OCI-LY3 (cell line): ENCODE measurements around the gene LRGUK.

ENCODE experiments used
- H2AFZ ChIP-seq: fragments of 200-600, 300-600 bp; shearing (Covaris generic); 2 replicates; pipeline ENCODE4 v1.6.0; 2014; ENCODE audit warnings: antibody characterized with exemption, low read depth, low read length
- H3K27ac ChIP-seq: fragments of 200-600, 300-600 bp; sonication (generic); 2 replicates; pipeline ENCODE4 v1.5.1; 2014; ENCODE audit warnings: mild to moderate bottlenecking, low read length, moderate library complexity, mixed read lengths
- H3K27me3 ChIP-seq: fragments of 200-600, 300-600 bp; sonication (generic); 2 replicates; pipeline ENCODE4 v1.6.1; 2014; ENCODE audit warnings: low read depth, low read length, mixed read lengths
- H3K36me3 ChIP-seq: fragments of 200-600, 300-600 bp; sonication (generic); replicated peaks from 2 replicates; pipeline ENCODE3; 2014; ENCODE audit warnings: low read depth, low read length, mixed read lengths
- H3K4me1 ChIP-seq: fragments of 300-600, 200-600 bp; sonication (generic); 2 replicates; pipeline ENCODE4 v1.6.1; 2014; ENCODE audit warnings: low read length, mixed read lengths
- H3K4me2 ChIP-seq: fragments of 200-600, 300-600 bp; sonication (generic); 2 replicates; pipeline ENCODE4 v1.6.1; 2014; ENCODE audit warnings: low read length, mixed read lengths
- H3K4me3 ChIP-seq: fragments of 300-600, 200-600 bp; sonication (generic); 2 replicates; pipeline ENCODE4 v1.5.1; 2014; ENCODE audit warnings: antibody characterized with exemption, mild to moderate bottlenecking, low read length, moderate library complexity
- H3K79me2 ChIP-seq: fragments of 300-600, 200-600 bp; shearing (Covaris generic); 2 replicates; pipeline ENCODE4 v1.6.1; 2014; ENCODE audit warnings: mild to moderate bottlenecking, low read length, mixed read lengths
- H3K9ac ChIP-seq: fragments of 300-600, 200-600 bp; shearing (Covaris generic); 2 replicates; pipeline ENCODE4 v1.6.0; 2014; ENCODE audit warnings: mild to moderate bottlenecking, low read length, moderate library complexity
- H3K9me3 ChIP-seq: fragments of 200-600, 300-600 bp; shearing (Covaris generic); 2 replicates; pipeline ENCODE4 v1.6.1; 2014; ENCODE audit warnings: low read length, mixed read lengths; ENCODE audit not compliant: insufficient read depth
- H4K20me1 ChIP-seq: fragments of 200-600, 300-600 bp; sonication (generic); 2 replicates; pipeline ENCODE4 v1.6.1; 2016; ENCODE audit warnings: low read length, mixed read lengths; ENCODE audit not compliant: insufficient read depth
- CTCF ChIP-seq: fragments of 200-600, 300-600 bp; sonication (generic); IDR thresholded peaks from 2 replicates; pipeline ENCODE4 v1.5.1; 2014; ENCODE audit warnings: antibody characterized with exemption, low read length, low read depth
- EZH2phosphoT487 ChIP-seq: fragments of 200-600 bp; shearing (Covaris generic); IDR thresholded peaks from 2 replicates; pipeline ENCODE4 v1.6.1; 2018; ENCODE audit warnings: antibody characterized with exemption, mixed run types, low read depth

LRGUK gene

GRCh38 chr7:134312717-134313116, 185.6 kb downstream of the LRGUK start:
- peaks cover 10% of the 10 kb centered on the region for H3K36me3 ChIP-seq
- H3K4me1 ChIP-seq: peaks cover 10% of the 10 kb centered on the region
- H4K20me1 ChIP-seq: no peaks in the 10 kb centered on the region
- no peak overlapping the region for H3K4me2 ChIP-seq
- no peaks in the 10 kb centered on the region for H3K9me3 ChIP-seq
- H3K27me3 ChIP-seq: no peaks in the 10 kb centered on the region
- peaks cover 22% of the 10 kb centered on the region for H3K79me2 ChIP-seq
- H3K4me3 ChIP-seq: no peak overlapping the region
- no peak overlapping the region for H2AFZ ChIP-seq
- no peak overlapping the region for H3K9ac ChIP-seq
- no peak overlapping the region for H3K27ac ChIP-seq
- TF ChIP-seq EZH2phosphoT487 (no peak), CTCF (no peak)

GRCh38 chr7:134313543-134313942, 186.4 kb downstream of the LRGUK start:
- H3K79me2 ChIP-seq: peaks cover 22% of the 10 kb centered on the region
- H3K4me1 ChIP-seq: peaks cover 10% of the 10 kb centered on the region
- peaks cover 5% of the 10 kb centered on the region for H3K36me3 ChIP-seq
- no peaks in the 10 kb centered on the region for H3K9me3 ChIP-seq
- no peaks in the 10 kb centered on the region for H4K20me1 ChIP-seq
- no peak overlapping the region for H3K4me2 ChIP-seq
- H3K9ac ChIP-seq: no peak overlapping the region
- no peaks in the 10 kb centered on the region for H3K27me3 ChIP-seq
- H3K4me3 ChIP-seq: no peak overlapping the region
- no peak overlapping the region for H3K27ac ChIP-seq
- TF ChIP-seq EZH2phosphoT487 (no peak), CTCF (no peak)
- no peak overlapping the region for H2AFZ ChIP-seq
